NOMO-1 treated with dmso at 0.1 percent for 144 hours (cell line): ENCODE measurements around the gene ALG14.
A peak's percentile ranks its signal among the peaks of the same experiment; 100 is the strongest.

Experiments used
- DNase-seq: peaks from one replicate; lab custom pipeline; 2025; ENCODE audit not compliant: unreplicated experiment; lab: John Stamatoyannopoulos, UW

Gene ALG14

GRCh38 chr1:94934551-94934950 is 138.2 kb downstream of the ALG14 start:
- no peak for DNase-seq

- DNase-seq = no peak
Observed at GRCh38 chr1:94931254-94931841, 141.4 kb downstream of the ALG14 start.

GRCh38 chr1:94929351-94930217 is 143.2 kb downstream of the ALG14 start:
- DNase-seq = no peak

- DNase-seq = no peak
Observed at GRCh38 chr1:94928293-94928939, 144.3 kb downstream of the ALG14 start.

- no peak for DNase-seq
Observed at GRCh38 chr1:94927405-94928175, 145.2 kb downstream of the ALG14 start.

- DNase-seq = peak; percentile 33
Observed at GRCh38 chr1:94926915-94927404, 145.8 kb downstream of the ALG14 start, which contains the start of gene CNN3. Gene CNN3, minus strand, starts transcription at chr1:94927110. Its CDS starts 216 bp downstream, at chr1:94926894.

GRCh38 chr1:94926126-94926914 is 146.4 kb downstream of the ALG14 start:
- DNase-seq = no peak

GRCh38 chr1:94925561-94926125 is 147.1 kb downstream of the ALG14 start:
- DNase-seq = no peak

GRCh38 chr1:94925004-94925403 is 147.7 kb downstream of the ALG14 start:
- no peak for DNase-seq
